ENCODE measurements around the gene KANK2.

- no peak for TF ChIP-seq CTCF (conservative IDR thresholded peaks at IDR 0.05; ENCODE audit: low read depth, low read length)
- no peak for TF ChIP-seq ELK1 (IDR thresholded peaks at IDR 0.05; ENCODE audit: borderline replicate concordance, low read depth, low read length)
- no peak for TF ChIP-seq MXI1 (IDR thresholded peaks at IDR 0.05; ENCODE audit: borderline replicate concordance, low read depth, low read length)
- no peak for TF ChIP-seq POLR2A (IDR thresholded peaks at IDR 0.05; ENCODE audit: low read depth, low read length)
- no peak for TF ChIP-seq RFX5 (IDR thresholded peaks at IDR 0.05; ENCODE audit: low read depth, low read length)
- no peak for TF ChIP-seq BHLHE40 (IDR thresholded peaks at IDR 0.05; ENCODE audit: low read depth, low read length)
- no peak for TF ChIP-seq SMC3 (IDR thresholded peaks at IDR 0.05; ENCODE audit: low read depth, low read length)
- TF ChIP-seq CHD1 (IDR thresholded peaks at IDR 0.05; ENCODE audit: low read depth, low read length), result no peak
- no peak for TF ChIP-seq RAD21 (IDR thresholded peaks at IDR 0.05; ENCODE audit: low read length)
Measured at GRCh38 chr19:11202488-11203193, 5.3 kb upstream of the KANK2 start.

Data from IMR-90 (cell line).